ENCODE measurements around the gene MMADHC.

Gene MMADHC

DNA sequence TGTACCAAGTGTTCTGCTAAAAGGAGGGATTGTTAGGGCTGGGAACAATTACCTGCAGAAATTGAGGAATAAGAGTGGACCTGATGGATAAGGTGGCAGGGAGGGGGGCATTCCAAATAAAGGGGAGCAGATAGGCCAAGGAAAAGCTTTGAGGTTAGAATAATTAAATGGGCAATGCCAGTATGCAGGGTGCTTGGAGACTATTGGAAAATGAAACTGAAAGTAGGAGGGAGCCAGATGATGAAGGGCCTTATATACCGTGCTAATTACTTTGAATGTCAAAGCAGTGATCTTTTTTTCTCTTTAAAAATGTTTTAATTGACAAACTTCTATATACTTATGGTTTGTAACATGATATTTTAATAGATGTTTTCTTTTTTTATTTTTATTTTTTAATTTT lies 42.9 kb downstream of the MMADHC start:
- DNase-seq = no peak

DNA sequence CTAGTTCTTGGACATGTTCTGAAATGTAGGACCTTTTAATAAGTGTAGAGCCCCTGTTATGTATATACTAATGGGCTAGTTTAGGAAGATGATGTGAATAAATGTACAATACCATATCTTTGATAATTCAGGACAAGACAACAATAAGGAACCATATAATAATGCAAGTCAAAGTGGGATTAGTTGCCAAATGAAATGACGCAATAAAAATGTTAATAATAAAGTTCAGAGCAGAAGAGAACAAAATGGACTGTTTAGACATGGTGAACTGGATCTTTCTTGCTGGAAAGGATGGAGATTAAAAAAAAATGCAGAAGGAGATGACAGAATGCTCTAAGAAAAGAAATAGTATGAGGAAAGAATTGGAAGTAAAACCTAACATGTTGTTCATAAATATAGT lies 43.7 kb downstream of the MMADHC start:
- no peak for DNase-seq

DNA sequence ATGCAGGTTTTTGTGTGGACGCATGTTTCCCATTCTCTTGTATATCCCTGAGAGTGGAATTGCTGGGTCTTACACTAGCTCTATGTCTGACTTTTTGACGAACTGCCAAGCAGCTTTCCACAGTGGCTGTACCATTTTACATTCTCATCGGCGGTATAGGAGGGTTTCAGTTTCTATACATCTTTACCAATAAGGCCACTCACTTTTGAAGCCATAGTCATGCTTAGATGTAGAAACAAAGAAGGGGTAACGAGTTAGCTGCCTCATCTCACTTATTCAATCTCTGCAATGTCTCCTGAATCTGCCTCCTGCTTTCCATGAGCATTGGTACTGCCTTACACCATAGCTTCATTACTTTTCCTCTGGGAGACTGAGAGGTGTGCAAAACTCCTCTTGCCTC lies 47.4 kb downstream of the MMADHC start:
- DNase-seq = no peak

DNA sequence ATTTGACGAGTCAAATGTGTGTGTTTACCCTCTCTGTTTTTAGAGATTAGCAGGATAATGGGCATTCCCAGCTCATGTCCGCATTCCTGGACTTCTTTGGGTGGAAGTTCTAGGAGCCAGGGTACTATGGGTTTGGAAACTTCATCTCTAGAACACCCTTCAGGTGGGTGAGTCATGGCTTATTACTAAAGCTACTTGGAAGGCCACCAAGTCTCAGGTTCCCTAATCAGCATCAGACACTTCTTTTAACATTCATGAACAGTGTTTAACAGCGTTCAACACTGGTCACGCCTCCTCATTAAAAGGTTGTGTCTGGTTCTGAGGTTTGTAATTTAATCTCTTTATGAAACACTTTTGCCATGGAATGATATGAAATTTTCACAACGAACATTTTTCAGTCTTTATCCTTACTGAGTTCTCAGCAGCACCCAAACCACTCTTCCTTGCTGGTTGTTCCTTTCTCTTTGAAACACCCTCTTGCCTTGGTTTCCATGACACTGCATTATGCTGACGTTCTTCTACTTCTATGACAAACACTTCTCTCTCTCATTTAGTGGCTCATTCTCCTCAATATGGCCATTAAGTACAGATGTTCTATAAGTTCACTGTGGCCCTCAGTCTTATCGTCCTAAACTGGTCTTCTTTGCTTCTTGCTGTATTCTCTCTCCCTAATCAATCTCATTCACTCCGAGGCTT lies 49.3 kb downstream of the MMADHC start:
- DNase-seq = no peak

DNA sequence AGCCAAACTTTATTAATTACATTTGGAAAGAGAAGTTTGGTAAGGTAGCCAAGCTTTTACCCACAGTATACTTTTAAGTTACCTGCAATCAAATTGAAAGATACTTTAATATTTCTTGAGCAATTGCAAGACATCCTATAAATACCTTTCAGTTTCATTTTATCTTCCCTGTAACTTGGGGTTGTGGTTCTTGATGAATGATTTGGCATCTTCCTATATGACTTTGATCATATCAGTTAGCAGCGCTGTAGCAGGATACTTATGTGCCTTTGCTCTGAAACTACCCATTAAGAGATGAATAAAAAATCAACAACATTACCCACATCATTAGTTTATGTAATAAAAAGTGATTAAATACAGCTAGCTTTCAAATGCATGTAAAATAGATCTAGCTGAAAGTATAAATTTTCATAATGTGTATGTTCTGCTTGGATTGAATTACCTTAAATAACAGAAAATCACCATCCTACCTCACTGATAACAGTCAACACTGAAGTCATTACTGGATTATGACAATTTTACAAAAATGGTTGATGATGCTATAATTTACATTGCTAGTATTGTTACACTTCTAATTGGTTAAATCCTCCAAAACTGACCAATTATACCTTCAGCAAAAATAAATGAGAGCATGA lies 50.4 kb downstream of the MMADHC start:
- DNase-seq = no peak

DNA sequence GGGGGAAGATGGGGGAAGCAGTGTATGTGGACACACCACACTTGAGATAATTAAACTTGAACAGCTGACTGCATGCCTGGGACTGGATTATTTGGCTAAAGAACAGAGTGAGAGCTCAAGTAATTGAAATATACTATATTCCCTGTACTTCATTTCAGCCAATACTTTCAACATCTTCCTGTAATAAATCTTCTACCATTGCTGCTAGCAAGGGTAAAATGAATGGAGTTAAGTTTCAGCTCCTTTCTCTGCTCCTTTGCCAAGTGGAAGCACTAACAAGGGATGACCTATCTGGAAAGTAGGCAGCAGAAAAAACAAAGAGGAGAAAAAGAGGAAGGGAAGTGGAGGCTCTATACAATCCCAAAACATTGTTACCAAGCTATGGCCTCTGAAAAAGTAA lies 50.9 kb downstream of the MMADHC start:
- no peak for DNase-seq

DNA sequence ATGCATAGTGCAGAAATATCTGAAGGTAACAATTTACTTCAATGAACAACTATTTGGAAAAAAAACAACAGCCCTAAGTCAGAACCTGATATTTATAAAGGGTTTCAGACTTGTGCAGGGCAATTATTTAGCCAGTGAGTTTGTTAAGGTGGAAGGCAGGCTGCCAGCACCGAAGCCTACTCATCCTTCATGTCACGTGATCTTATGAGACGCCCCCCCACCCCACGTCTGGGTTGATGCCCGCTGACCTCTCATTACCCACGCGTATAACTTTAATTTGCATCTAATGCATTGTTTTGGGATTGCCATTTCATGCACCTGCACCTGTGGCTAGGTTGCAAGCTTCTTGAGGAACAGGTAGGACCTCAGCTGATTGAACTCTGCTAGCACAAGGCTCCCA lies 52.9 kb downstream of the MMADHC start:
- no peak for DNase-seq

DNA sequence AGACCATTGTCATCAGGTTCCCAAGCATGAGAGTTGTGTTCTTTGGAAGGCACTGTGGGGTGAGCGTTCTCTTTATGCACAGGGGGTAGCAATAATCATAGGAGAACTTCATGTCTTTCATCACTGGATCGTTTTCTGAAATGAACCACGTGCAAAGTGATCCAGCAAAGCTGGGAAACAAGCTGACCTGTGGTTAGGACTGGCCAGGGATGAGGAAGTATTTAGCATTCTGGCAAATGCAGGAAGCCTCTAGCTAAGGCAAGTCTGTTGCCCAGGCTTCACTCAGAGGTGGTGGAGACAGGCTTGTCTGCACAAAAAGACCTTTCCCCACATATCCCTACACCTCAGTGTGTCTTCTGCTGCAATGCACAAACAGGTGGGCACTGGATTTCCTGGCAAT lies 58.6 kb downstream of the MMADHC start:
- DNase-seq = no peak

DNA sequence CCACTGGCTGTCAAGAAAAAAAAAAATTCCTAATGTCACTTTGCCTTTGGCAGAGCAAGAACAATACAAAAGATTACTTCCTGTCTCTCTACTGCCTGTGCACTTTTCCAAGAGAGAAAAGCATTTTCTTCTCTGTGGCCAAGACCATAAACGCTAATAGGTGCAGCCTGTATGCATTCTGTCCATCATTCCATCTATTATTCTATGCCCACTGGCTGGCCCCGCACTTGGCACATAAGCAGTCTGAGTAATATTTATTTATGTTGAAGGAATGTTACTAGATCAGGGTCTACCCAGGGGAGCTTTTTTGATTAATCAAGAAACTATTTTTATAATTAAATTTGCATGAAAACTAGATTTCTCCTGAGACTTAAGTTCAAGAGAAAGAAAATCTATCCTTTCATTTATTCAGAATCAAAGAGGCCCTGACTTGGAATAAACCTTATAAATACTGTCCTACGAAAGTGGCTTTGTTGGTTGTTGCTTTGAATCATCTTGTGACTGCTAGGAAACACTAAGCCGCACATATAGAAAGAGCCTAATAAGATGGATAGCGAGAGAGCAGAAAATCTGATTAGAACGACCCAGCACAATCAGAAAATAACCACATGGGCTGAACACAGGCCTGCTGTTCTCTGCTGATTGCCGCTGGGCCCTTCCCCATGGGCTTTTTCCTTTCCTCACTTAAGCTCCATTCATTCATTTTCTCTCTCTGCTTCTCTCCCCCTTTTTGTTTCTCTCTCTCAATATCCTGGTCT lies 59.4 kb downstream of the MMADHC start:
- no peak for DNase-seq

DNA sequence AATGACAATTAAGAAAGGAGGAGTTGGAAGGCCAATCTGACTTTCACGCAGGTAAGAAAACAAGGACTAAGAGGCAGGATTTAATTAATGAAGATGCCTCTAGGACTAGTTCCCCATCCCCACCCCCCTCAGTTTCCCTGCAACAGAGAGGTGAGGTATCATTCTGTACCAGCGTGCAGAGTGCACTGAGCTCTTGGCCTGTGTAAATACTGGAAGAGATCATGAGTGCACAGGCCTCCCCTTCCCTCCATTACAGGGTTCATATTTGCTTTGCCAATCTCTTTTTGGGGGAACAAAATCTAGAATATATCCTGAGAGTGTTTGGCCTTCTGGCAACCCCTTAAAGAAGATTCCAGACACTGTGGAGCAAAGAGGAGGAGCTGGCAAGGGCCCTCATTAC lies 60.9 kb downstream of the MMADHC start:
- no peak for DNase-seq

DNA sequence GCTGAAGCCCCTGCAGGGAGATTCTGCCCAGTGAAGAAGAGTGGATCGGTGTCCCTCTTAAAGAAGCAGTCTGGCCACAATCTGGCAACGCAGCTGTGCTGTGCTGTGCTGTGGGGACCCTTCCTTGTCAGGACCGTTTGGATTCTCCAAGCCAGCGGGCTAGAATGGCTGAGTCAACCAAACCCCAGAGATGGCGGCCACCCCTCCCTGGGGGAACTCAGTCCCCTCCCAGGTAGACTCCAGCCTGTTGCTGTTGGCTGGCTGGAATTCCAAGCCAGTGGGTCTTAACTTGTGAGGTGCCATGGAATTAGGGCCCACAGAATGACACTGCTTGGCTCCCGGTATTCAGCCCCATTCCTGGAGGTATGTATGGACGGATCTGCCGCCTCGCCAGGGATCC lies 62.3 kb downstream of the MMADHC start:
- no peak for DNase-seq
